GM04503 (cell line): ENCODE results near the gene KLHL8.

Source experiments
- DNase-seq: peaks from one replicate; pipeline ENCODE4 v3.0.0-alpha.2; 2012; ENCODE audit warnings: low read depth

Gene KLHL8

DNA sequence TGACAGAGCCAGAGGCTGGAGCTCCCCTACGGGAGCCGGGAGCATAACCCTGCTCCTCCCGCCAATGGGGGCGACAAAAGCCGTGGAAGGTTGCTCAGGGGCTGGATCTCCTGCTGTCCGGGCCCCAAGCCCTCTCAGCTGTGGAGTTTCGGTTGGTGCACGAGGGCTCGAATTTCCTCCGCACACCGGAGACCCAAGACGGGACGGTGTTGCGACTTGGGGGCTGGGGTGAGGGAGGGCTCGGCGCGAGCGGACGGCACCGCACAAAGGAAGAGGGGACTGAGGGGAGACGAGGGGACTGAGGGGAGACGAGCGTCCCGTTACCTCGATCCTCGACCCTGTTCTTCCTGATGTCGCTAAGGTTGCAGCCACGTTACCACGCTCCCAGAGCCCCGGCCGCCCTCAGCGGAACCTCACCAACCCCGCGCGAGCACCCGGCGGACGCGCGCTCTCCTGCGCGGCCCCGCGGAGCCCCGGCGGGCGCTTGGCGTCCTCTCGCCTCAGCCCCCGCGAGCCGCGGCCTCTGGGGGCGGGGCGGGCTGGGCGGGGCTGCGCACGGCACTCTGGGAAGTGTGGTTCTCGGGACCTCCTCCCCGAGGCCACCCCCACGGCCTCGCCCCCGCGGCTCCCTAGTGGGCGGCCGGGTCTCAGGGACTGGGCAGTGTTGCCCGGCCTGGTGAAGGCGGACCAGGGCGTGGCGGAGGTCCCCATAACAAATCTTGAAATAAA lies at the start of gene KLHL8:
Gene KLHL8, minus strand, starts transcription at position 525 of the 729 bp plus-strand sequence. CDS start 25,079 bp downstream, outside the sequence.
- no peak for DNase-seq

DNA sequence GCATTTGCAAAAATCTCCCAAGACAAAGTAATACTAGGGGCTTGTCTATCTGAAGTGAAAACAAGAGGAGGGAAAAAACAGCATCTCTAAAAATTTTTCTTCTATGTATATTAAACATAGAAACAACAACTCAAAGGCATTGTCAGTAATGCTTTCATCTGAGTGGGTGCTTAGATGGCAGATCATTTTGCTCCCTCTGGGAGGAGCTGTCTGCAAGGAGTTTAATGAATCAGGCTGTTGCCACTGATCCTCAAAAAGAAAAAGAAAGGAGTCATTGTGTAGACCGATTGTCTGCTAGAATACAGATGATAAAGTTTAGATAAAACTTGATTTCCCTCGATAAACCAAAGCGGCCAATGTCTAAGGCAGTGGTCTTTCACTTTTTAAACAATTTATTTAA lies 49.7 kb upstream of the KLHL8 start:
- DNase-seq: peak; percentile 3

GRCh38 chr4:87268411-87268810 lies 48.0 kb upstream of the KLHL8 start:
- DNase-seq: no peak

DNA sequence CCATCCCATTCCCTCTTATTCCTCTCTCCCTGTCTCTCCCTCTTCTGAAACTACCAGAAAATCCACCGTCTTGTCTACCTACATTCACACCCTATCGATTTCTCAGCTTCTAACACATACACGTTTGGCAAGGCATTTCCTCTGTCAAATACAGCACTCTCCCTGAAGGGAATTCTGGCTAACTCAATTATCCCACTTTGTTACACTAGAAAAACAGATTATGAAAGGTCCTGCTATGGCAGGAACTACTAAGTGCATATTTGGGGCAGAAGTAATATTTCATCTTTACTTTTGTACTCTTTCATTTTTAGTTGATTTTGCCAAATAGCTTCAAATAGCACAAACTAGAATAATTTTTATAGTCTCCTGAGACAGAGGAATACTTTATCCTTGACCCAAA lies 46.6 kb upstream of the KLHL8 start:
- DNase-seq: no peak

- DNase-seq: no peak
These were observed 42.5 kb upstream of the KLHL8 start for GRCh38 chr4:87262886-87263285.

GRCh38 chr4:87260477-87260876 lies 40.1 kb upstream of the KLHL8 start:
- no peak for DNase-seq

DNA sequence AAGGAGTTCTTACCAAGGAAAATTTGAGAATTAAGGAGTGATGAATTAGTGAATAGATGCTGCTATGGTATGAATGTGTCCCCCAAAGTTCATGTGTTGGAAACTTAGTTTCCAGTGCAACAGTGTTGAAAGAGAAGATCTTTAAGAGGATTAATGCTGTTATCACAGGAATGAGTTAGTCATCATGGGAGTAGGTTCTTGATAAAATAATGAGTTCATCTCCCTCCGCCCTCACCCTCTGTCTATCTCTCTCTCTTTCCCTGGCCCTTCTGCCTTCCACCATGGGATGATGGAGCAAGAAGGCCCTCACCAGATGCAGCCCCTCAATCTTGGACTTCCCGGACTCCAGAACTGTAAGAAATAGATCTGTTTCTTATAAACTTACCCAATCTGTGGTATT lies 38.3 kb upstream of the KLHL8 start:
- DNase-seq: no peak

GRCh38 chr4:87257523-87257922 lies 37.1 kb upstream of the KLHL8 start:
- no peak for DNase-seq

- no peak for DNase-seq
These were observed 35.3 kb upstream of the KLHL8 start for GRCh38 chr4:87255755-87256154.

DNA sequence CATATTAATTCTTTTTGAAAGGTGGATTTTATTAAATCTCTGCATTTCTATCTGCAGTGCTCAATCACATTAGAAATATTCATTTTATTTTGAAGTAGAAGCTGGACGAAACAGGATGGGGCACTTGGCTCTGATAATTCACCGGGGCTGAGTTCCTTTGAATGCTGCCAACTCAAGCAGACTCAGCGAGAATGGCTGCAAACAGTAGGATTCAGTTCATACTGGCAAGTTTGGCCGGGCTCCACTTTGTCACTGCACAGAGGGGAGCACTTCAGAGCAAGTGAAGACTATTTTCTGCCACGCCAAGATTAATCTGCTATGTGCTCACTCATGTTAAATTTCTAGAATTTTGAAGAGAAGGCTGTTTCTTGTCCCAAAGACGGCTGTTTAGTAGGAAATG lies 30.7 kb upstream of the KLHL8 start:
- no peak for DNase-seq

DNA sequence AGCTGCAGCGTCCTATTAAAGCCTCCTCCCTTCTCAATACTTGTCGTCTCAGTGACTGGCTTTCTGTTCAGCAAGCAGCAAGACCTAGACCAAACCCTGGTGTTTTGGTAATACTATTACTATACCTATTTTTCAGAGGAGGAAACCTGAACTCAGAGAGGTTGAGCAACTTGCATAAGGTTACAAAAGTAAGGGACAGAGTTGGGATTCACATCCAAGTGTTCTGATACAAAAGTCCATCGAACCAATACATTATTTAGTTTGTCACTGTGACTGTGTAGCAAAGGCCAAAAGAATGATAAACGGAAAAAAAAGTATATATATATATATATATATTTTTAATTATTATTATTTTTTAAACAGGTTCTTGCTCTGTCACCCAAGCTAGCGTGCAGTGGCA lies 29.9 kb upstream of the KLHL8 start:
- no peak for DNase-seq

GRCh38 chr4:87249332-87250019 lies 29.1 kb upstream of the KLHL8 start:
- DNase-seq: no peak

DNA sequence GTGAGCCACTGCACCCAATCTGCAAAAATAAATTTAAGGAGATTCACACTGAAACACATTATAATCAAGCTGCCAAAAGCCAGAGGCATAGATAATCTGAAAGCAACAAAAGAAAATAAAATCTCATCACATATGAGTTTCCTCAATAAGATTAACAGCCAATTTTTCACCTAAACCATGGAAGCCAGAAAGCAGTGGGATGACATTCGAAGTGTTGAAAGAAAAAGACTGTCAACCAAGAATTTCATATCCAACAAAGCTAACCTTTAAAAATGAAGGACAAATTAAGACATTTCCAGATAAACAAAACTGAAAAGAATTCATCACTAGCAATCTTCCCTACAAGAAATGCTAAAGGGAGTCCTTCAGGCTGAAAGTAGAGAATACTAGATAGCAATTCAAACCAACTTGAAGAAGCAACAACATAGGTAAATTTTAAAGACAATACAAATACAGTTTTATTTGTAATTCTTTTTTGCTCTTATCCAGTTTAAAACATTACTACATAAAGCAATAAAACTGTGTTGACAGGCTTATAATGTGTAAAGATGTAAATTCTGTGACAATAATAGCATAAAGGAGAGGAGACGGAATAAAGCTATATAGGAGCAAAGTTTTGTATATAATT lies 23.1 kb upstream of the KLHL8 start:
- no peak for DNase-seq

GRCh38 chr4:87241336-87241735 lies 20.9 kb upstream of the KLHL8 start:
- no peak for DNase-seq

GRCh38 chr4:87240341-87240740 lies 19.9 kb upstream of the KLHL8 start:
- no peak for DNase-seq

DNA sequence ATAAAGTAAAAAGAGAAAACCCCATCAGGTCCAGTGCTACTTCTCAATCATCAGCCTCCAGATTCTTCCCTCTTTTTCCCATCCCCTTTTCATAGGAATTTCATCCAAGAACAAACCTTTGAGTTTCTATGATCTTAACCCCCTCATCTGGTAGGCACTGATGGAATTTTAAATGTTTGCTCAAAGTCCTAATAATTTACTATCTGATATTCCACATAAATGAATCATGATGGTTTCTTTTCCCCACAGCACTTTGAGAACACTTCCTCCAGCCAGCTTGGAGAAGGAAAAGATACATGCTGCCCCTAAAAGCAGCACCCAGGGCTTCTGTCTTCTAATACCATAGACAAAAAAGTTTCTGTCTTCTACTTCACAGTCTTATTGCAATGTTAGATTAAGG lies 19.4 kb upstream of the KLHL8 start:
- no peak for DNase-seq

DNA sequence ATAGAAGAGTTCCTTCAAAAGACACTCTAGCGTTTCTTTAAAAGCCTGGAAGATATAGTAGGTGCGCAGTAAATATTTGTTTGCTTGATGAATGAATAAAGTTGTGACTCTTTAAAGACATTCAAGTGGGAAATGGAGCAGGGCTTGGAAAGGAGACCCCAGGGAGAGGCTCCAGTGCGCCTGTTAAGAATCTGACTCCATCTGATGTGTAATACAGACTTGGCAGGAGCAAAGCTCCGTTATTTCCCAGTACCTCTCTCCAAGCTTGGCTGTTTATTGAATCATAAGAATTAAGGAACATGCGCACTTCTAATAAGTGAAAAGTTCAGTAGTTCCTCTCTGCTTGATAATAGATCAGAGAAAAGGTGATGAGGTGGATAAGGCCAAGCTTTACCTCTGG lies 18.8 kb upstream of the KLHL8 start:
- DNase-seq: no peak

GRCh38 chr4:87236861-87237260 lies 16.4 kb upstream of the KLHL8 start:
- DNase-seq: no peak

GRCh38 chr4:87235020-87235671 lies 14.7 kb upstream of the KLHL8 start:
- DNase-seq: no peak

DNA sequence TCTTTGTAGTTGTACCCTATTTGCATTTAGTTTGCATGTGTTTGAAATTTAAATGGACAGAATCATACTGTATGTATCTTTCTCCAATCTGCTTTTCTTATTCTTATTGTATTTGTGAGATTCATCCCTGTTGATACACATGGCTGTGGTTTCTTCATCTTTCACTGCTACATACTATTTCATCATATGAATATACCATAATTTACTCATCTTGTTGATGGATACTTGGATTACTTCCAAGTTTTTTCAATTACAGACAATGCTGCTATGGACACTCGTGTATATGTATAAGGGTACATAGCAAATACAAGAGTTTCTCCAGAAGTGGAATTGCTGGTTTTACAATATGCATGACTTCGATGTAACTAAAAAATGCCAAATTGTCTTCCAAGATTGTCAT lies 11.8 kb upstream of the KLHL8 start:
- no peak for DNase-seq

- DNase-seq: no peak
These were observed 10.4 kb upstream of the KLHL8 start for GRCh38 chr4:87230806-87231205.

- no peak for DNase-seq
These were observed 9.6 kb upstream of the KLHL8 start for GRCh38 chr4:87229979-87230378.
